ENCODE data around the gene AKR1D1.

GRCh38 chr7:138033241-138033640 is 43.0 kb upstream of the AKR1D1 start:
- TF ChIP-seq CTCF (IDR thresholded peaks at IDR 0.05) = no peak
- TF ChIP-seq EZH2phosphoT487 (IDR thresholded peaks at IDR 0.05) = no peak

Data from neural progenitor cell (in vitro differentiated cells).